CD14-positive monocyte (primary cell): Measurements from ENCODE around the gene NUDC. TPM values are rescaled to one million over a fixed set of nuclear protein-coding genes. Genes with fewer than 3 reads are reported as not detected.

Experiments used
- DNase-seq, 3 donors: peaks; one replicate each; pipeline ENCODE4 v3.0.0-alpha.2; 2011 to 2022
- H2AFZ ChIP-seq: 2 replicates; pipeline ENCODE4 v1.6.0; 2012; ENCODE audit warnings: mild to moderate bottlenecking, low read depth, low read length, inconsistent platforms; ENCODE audit not compliant: insufficient read depth, poor library complexity, severe bottlenecking
- H3K27ac ChIP-seq, 2 donors: 1 replicate in 1 of 2; 2 replicates in 1 of 2; pipeline ENCODE4 v1.5.1; 2012 to 2013; ENCODE audit warnings: low read length in 2 of 2, control low read depth in 1 of 2, inconsistent platforms in 1 of 2, low read depth in 1 of 2, mild to moderate bottlenecking in 1 of 2
- H3K27me3 ChIP-seq, 2 donors: one replicate each; pipeline versions ENCODE4 v1.6.0 to v1.6.1; 2011 to 2013; ENCODE audit warnings: low read length in 2 of 2; ENCODE audit not compliant: control insufficient read depth in 2 of 2, insufficient read depth in 2 of 2
- H3K36me3 ChIP-seq, 2 donors: replicated peaks in 1 of 2; 1 replicate in 1 of 2; 2 replicates in 1 of 2; pipeline versions ENCODE4 v1.5.1 to v1.6.1; 2012 to 2013; ENCODE audit warnings: low read length in 2 of 2, control low read depth in 1 of 2, inconsistent platforms in 1 of 2, mild to moderate bottlenecking in 1 of 2; ENCODE audit not compliant: insufficient read depth in 2 of 2, control insufficient read depth in 1 of 2
- H3K4me1 ChIP-seq, 2 donors: 1 replicate in 1 of 2; 2 replicates in 1 of 2; pipeline versions ENCODE4 v1.5.1 to v1.6.1; 2012 to 2013; ENCODE audit warnings: low read length in 2 of 2, control low read depth in 1 of 2, inconsistent platforms in 1 of 2, mild to moderate bottlenecking in 1 of 2, moderate library complexity in 1 of 2; ENCODE audit not compliant: insufficient read depth in 2 of 2, control insufficient read depth in 1 of 2
- H3K4me2 ChIP-seq: replicated peaks from 2 replicates; pipeline ENCODE3; 2012; ENCODE audit warnings: low read length, moderate library complexity, mild to moderate bottlenecking; ENCODE audit not compliant: poor library complexity, severe bottlenecking; ENCODE audit errors: extremely low read depth
- H3K4me3 ChIP-seq, 3 experiments: fragments of 200-600 bp in 1 of 3; sonication (generic) in 1 of 3; replicated peaks in 1 of 3; 1 replicate in 2 of 3; 2 replicates in 1 of 3; pipeline ENCODE4 v1.5.1; 2011 to 2013; ENCODE audit warnings: low read length in 3 of 3, mild to moderate bottlenecking in 3 of 3, control low read depth in 2 of 3, low read depth in 2 of 3, inconsistent platforms in 1 of 3, moderate library complexity in 1 of 3
- H3K79me2 ChIP-seq: 2 replicates; pipeline ENCODE4 v1.6.0; 2012; ENCODE audit warnings: mild to moderate bottlenecking, control low read depth, inconsistent platforms, low read length, moderate library complexity; ENCODE audit not compliant: insufficient read depth
- H3K9ac ChIP-seq: 2 replicates; pipeline ENCODE4 v1.6.0; 2017; ENCODE audit warnings: low read length, mild to moderate bottlenecking; ENCODE audit not compliant: insufficient read depth, poor library complexity, severe bottlenecking
- H3K9me3 ChIP-seq, 2 donors: replicated peaks in 1 of 2; 1 replicate in 1 of 2; 2 replicates in 1 of 2; pipeline versions ENCODE4 v1.5.1 to v1.6.1; 2012 to 2013; ENCODE audit warnings: low read length in 2 of 2, control low read depth in 1 of 2; ENCODE audit not compliant: control insufficient read depth in 1 of 2, insufficient read depth in 1 of 2
- H4K20me1 ChIP-seq: 2 replicates; pipeline ENCODE4 v1.6.0; 2012; ENCODE audit warnings: mild to moderate bottlenecking, low read length, control low read depth, moderate library complexity; ENCODE audit not compliant: insufficient read depth
- H3K27ac Mint-ChIP-seq, 7 donors: one replicate each; pipeline ENCODE4 v1.8.0; 2020; ENCODE audit warnings: mild to moderate bottlenecking in 7 of 7, mixed read lengths in 7 of 7, moderate library complexity in 6 of 7, inconsistent platforms in 2 of 7
- H3K27me3 Mint-ChIP-seq, 3 donors: one replicate each; pipeline ENCODE4 v1.8.0; 2021 to 2022; ENCODE audit warnings: low read depth in 3 of 3, mild to moderate bottlenecking in 3 of 3, mixed read lengths in 3 of 3, moderate library complexity in 3 of 3, inconsistent platforms in 1 of 3
- H3K36me3 Mint-ChIP-seq, 2 donors: one replicate each; pipeline ENCODE4 v1.8.0; 2020; ENCODE audit warnings: mixed read lengths in 2 of 2, inconsistent platforms in 1 of 2, mild to moderate bottlenecking in 1 of 2
- H3K4me1 Mint-ChIP-seq: one replicate; pipeline ENCODE4 v1.8.0; 2020; ENCODE audit warnings: mild to moderate bottlenecking, mixed read lengths
- H3K4me3 Mint-ChIP-seq, 2 donors: one replicate each; pipeline ENCODE4 v1.8.0; 2020; ENCODE audit warnings: mild to moderate bottlenecking in 2 of 2, mixed read lengths in 2 of 2, moderate library complexity in 1 of 2
- H3K9me3 Mint-ChIP-seq, 7 donors: one replicate each; pipeline ENCODE4 v1.8.0; 2020 to 2022; ENCODE audit warnings: mixed read lengths in 7 of 7, mild to moderate bottlenecking in 6 of 7, moderate library complexity in 6 of 7, inconsistent platforms in 2 of 7
- WGBS: methylation state at CpG from one replicate; pipeline ENCODE4 v1.1.5; 2013; ENCODE audit warnings: missing lambda C conversion rate; ENCODE audit not compliant: insufficient coverage; 5-methylcytosine and 5-hydroxymethylcytosine counted together
- intact Hi-C, 2 donors: fragments of 100-400 bp; cut with micrococcal nuclease; formaldehyde crosslinking; loops; one replicate each; pipeline versions ENCODE4 v1.15.0 to v1.15.1; 2023
- polyA plus RNA-seq, 3 donors: library from polyadenylated mRNA; depleted of rRNA in 1 of 3; unstranded in 2 of 3; stranded (reverse) in 1 of 3; fragments of 300-500 nt in 2 of 3; fragments of >200 nt in 1 of 3; fragmentation: Illumina TruSeq in 2 of 3; gene quantifications; 1 replicate in 2 of 3; 2 replicates in 1 of 3; pipeline ENCODE4 v1.2.3, GENCODE V29; 2012 to 2021
- TF ChIP-seq, protein P1 (sequence below): fragments of 200-600 bp; IDR thresholded peaks from one replicate; pipeline ENCODE4 v1.8.0; 2022; ENCODE audit warnings: antibody characterized with exemption, mild to moderate bottlenecking

The NUDC gene
- polyA plus RNA-seq, 3 donors: 28.3 to 58.3 (median 47.4) TPM

DNA sequence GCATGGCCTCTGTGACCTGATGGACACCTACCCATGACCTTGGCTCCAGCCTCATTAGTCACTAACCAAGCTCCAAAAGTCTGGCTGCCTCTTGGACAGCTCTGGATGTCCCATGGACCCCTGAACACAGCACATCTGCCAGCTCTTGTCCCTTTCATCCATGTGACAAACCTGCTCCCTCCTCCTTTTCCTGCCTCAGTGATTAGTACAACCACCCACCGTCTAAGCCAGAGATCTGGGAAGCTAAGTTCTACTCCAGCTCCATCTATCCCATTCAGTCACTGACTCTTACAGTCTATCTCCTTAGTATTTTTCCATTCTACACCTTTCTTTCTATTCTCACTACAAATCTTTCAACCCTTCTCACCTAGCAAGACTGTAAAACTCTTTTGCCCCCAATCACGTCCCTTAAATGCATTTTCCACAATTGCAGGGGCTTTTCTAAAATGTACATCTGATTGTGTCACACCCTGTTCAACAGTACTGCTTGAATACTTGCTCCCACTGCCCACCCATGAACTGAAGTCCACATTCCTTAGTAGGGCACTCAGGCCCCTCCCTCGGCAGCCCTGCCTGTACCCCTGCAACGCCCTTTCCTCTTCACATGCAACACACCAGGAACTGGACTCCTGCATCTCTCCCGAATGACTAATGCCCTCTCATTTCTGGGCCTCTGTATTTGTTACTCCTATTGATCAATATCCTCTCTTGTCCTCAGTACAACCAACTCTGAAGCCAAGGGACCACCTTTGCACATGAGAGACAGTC lies 38.7 kb upstream of the NUDC start:
- Histone ChIP-seq H3K27ac (no peak overlapping the region), H3K9me3 (no peaks in the 10 kb centered on the region), H3K4me3 (no peak overlapping the region), H3K4me2 (no peak overlapping the region), H3K79me2 (peaks cover 4% of the 10 kb centered on the region), H3K9ac (no peak overlapping the region), H3K36me3 (peaks cover 81 to 93% of the 10 kb centered on the region in 2 donors), H2AFZ (no peak overlapping the region), H3K4me1 (no peaks in the 10 kb centered on the region), H3K27me3 (no peaks in the 10 kb centered on the region), H4K20me1 (peaks cover 43% of the 10 kb centered on the region)
- no peaks in the 10 kb centered on the region for H3K27me3 Mint-ChIP-seq
- H3K27ac Mint-ChIP-seq: peak overlapping the region in 3 of 7 donors; percentile 15 to 38 (median 38)
- peaks cover 3% of the 10 kb centered on the region for H3K4me1 Mint-ChIP-seq
- peaks cover 73 to 87% of the 10 kb centered on the region in 2 donors for H3K36me3 Mint-ChIP-seq
- intact Hi-C loops: no loop called here
- no peaks in the 10 kb centered on the region for H3K9me3 Mint-ChIP-seq
- H3K4me3 Mint-ChIP-seq: no peak overlapping the region
- TF ChIP-seq, protein P1, sequence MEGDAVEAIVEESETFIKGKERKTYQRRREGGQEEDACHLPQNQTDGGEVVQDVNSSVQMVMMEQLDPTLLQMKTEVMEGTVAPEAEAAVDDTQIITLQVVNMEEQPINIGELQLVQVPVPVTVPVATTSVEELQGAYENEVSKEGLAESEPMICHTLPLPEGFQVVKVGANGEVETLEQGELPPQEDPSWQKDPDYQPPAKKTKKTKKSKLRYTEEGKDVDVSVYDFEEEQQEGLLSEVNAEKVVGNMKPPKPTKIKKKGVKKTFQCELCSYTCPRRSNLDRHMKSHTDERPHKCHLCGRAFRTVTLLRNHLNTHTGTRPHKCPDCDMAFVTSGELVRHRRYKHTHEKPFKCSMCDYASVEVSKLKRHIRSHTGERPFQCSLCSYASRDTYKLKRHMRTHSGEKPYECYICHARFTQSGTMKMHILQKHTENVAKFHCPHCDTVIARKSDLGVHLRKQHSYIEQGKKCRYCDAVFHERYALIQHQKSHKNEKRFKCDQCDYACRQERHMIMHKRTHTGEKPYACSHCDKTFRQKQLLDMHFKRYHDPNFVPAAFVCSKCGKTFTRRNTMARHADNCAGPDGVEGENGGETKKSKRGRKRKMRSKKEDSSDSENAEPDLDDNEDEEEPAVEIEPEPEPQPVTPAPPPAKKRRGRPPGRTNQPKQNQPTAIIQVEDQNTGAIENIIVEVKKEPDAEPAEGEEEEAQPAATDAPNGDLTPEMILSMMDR: no peak
- no peak for DNase-seq
- WGBS: 100% methylated on average over 4 of the region's 5 CpGs

DNA sequence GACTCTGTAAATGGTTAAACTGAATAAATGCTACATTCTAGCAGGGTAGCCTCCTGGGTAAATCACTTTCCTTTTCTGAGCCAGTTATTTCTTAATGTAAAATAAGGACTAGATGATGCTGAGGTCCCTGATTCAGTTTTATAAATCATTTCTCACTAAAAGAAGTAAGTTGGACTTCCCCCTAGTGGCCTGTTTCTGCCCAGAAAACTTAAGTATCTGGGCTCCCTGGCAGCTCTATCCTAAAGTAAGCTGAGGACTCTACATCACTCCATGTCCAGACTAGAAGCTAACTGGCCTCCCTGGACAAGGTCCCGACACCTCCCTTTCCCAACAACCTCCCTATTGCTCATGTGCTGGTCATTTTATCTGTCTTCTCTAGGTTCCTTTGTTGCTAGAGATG lies 34.4 kb upstream of the NUDC start:
- Histone ChIP-seq H3K4me1 (peaks cover 12 to 18% of the 10 kb centered on the region in 2 donors), H3K36me3 (peaks cover 52 to 69% of the 10 kb centered on the region in 2 donors), H4K20me1 (peaks cover 45% of the 10 kb centered on the region), H3K27me3 (no peaks in the 10 kb centered on the region), H3K9me3 (no peaks in the 10 kb centered on the region), H3K9ac (no peak overlapping the region), H2AFZ (no peak overlapping the region), H3K27ac (peak overlapping the region in 1 of 2 donors; percentile 56), H3K79me2 (peaks cover 22% of the 10 kb centered on the region), H3K4me2 (no peak overlapping the region), H3K4me3 (no peak overlapping the region)
- peak overlapping the region in 2 of 7 donors; percentile 13 to 70 for H3K27ac Mint-ChIP-seq
- peaks cover 58 to 71% of the 10 kb centered on the region in 2 donors for H3K36me3 Mint-ChIP-seq
- TF ChIP-seq, protein P1: peak; percentile 51
- intact Hi-C loops: no loop called here
- no peak for DNase-seq
- WGBS: no CpG with 5 or more reads among the region's 1 CpG
- H3K9me3 Mint-ChIP-seq: no peaks in the 10 kb centered on the region
- H3K4me3 Mint-ChIP-seq: no peak overlapping the region
- peaks cover 24% of the 10 kb centered on the region for H3K4me1 Mint-ChIP-seq
- H3K27me3 Mint-ChIP-seq: peaks cover 0 to 2% (median 0%) of the 10 kb centered on the region in 3 donors
